GM19463 (cell line): ENCODE measurements around the gene HTR1D.

Source experiments
- ATAC-seq: cut with Tn5 transposase; IDR thresholded peaks from one replicate; pipeline ENCODE4 v1.9.1; 2021; ENCODE audit warnings: mild to moderate bottlenecking, moderate library complexity; ENCODE audit not compliant: unreplicated experiment

Gene HTR1D

GRCh38 chr1:23187637-23188036 is 29.7 kb downstream of the HTR1D start:
- ATAC-seq: no peak

GRCh38 chr1:23185381-23185780 is 31.9 kb downstream of the HTR1D start:
- ATAC-seq: no peak

- ATAC-seq: no peak
Measured at GRCh38 chr1:23184212-23184934, 32.9 kb downstream of the HTR1D start.

GRCh38 chr1:23179862-23180261 is 37.4 kb downstream of the HTR1D start:
- ATAC-seq: no peak

GRCh38 chr1:23178950-23179349 is 38.4 kb downstream of the HTR1D start:
- no peak for ATAC-seq

- no peak for ATAC-seq
Measured at GRCh38 chr1:23178414-23178813, 38.9 kb downstream of the HTR1D start.

- peak; percentile 85 for ATAC-seq
Measured at GRCh38 chr1:23177438-23178380, 39.6 kb downstream of the HTR1D start.

- ATAC-seq: no peak
Measured at GRCh38 chr1:23177031-23177430, 40.3 kb downstream of the HTR1D start.

GRCh38 chr1:23174426-23175110 is 42.7 kb downstream of the HTR1D start:
- no peak for ATAC-seq

- ATAC-seq: no peak
Measured at GRCh38 chr1:23171181-23171755, 46.0 kb downstream of the HTR1D start.

- ATAC-seq: no peak
Measured at GRCh38 chr1:23169727-23170335, 47.5 kb downstream of the HTR1D start.

GRCh38 chr1:23169195-23169575 is 48.1 kb downstream of the HTR1D start:
- ATAC-seq: no peak

- peak; percentile 60 for ATAC-seq
Measured at GRCh38 chr1:23168445-23169194, 48.7 kb downstream of the HTR1D start, which contains the start of gene LUZP1. Gene LUZP1 (minus strand): TSS chr1:23168856.

GRCh38 chr1:23168079-23168444 is 49.2 kb downstream of the HTR1D start:
- no peak for ATAC-seq

- no peak for ATAC-seq
Measured at GRCh38 chr1:23167353-23168078, 49.8 kb downstream of the HTR1D start.

GRCh38 chr1:23166854-23167253 is 50.4 kb downstream of the HTR1D start:
- no peak for ATAC-seq

GRCh38 chr1:23163395-23163794 is 53.9 kb downstream of the HTR1D start:
- no peak for ATAC-seq

GRCh38 chr1:23159963-23160877 is 57.1 kb downstream of the HTR1D start:
- ATAC-seq: no peak
